GM18868 (cell line): ENCODE measurements around the gene PSORS1C2.
"Not testable (repeated sequence)": the region's sequence is repeated elsewhere in the genome, so short reads cannot be mapped to it uniquely, and the experiment has no call there.

Source experiments
- ATAC-seq: cut with Tn5 transposase; IDR thresholded peaks from one replicate; pipeline ENCODE4 v1.9.1; 2021; ENCODE audit warnings: mild to moderate bottlenecking, moderate library complexity; ENCODE audit not compliant: unreplicated experiment

Gene PSORS1C2

GRCh38 chr6:31138982-31139381, at the start of gene PSORS1C2:
TSS of gene PSORS1C2 (minus strand) at chr6:31139066. CDS start at chr6:31139026, 40 bp downstream.
- no peak for ATAC-seq

GRCh38 chr6:31187780-31188194, 48.9 kb upstream of the PSORS1C2 start:
- ATAC-seq = no peak

GRCh38 chr6:31186052-31186734, 47.3 kb upstream of the PSORS1C2 start:
- ATAC-seq = no peak

GRCh38 chr6:31185695-31186051, 46.8 kb upstream of the PSORS1C2 start:
- not testable (repeated sequence) for ATAC-seq

DNA sequence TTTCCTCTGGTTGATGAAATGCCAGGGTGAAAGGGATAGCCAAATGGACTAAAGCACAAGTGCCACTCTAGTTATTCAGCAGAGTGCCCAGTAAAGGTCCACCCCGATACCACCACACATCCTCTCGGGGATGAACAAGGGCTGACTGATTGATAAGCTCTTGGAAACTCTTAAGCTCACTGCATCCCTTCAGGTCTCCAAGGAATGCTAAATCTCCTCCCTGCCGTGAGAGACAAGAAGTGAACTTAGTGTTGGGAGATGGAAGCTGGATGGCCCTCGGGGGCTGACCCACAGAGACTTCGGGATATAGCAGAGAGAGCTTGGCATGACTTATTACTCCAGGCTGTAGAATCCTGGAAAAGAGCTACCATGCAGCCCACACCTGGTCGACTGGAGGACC, 45.0 kb upstream of the PSORS1C2 start:
- not testable (repeated sequence) for ATAC-seq

- ATAC-seq = not testable (repeated sequence)
Measured at GRCh38 chr6:31183287-31183686, 44.4 kb upstream of the PSORS1C2 start.

- ATAC-seq = no peak
Measured at GRCh38 chr6:31180500-31180899, 41.6 kb upstream of the PSORS1C2 start.

DNA sequence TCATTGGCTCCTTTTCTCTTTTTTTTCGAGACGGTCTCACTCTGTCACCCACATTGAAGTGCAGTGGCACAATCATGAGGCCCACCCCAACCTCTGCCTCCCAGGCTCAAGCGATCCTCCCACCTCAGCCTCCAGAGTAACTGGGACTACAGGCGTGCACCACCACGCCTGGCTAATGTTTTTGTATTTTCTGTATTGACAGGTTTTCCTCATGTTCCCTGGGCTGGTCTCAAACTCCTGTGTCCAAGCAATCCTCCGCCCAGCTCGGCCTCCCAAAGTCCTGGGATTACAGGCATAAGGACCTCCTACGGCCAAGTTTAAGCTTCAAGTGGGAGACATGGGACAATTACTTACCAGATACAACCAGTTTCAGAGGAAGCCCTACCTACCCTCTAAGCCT, 41.0 kb upstream of the PSORS1C2 start:
- no peak for ATAC-seq

- ATAC-seq = no peak
Measured at GRCh38 chr6:31179042-31179386, 40.1 kb upstream of the PSORS1C2 start.

DNA sequence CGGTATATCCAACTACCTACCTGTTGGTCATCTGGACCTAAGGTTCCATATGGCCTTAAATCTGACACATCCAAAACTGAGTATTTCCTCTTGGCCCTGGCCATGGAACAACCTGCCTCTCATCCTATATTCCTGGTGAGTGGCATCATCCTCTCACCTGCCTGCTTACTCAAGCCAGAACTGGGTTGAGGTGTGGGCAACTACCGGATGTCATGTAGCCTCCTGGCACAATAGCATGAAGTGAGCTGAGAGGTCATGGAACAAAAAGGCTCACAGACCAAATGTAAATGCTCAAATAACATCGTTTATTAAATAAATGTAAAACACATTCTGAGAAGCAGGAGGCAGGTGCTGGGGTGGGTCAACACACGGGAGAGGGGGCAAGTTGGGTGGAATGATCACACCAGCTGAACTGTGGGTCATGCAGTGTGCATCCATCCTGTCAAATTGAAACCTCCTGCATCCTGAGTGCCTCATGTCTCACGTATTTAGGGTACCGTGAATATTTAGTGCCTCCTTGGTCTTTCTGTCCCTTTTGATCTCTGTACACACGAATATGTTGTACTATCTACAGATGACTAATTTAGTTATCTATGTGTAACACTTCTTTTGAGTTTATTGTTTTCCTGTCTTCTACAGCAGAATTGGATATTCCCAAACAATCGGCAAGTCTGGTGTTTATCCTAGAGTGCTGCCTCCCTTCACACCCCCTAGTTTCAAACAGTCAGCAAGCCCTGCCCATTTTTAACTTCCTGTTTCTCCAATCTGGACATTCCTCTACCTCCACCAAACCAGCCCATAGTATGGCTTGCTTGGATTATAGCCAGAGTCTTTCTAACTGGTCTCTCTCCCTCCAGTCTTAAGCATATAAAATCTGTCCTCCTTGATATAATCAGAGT, 39.5 kb upstream of the PSORS1C2 start:
- ATAC-seq = no peak

- ATAC-seq = no peak
Measured at GRCh38 chr6:31175971-31176370, 37.1 kb upstream of the PSORS1C2 start.

DNA sequence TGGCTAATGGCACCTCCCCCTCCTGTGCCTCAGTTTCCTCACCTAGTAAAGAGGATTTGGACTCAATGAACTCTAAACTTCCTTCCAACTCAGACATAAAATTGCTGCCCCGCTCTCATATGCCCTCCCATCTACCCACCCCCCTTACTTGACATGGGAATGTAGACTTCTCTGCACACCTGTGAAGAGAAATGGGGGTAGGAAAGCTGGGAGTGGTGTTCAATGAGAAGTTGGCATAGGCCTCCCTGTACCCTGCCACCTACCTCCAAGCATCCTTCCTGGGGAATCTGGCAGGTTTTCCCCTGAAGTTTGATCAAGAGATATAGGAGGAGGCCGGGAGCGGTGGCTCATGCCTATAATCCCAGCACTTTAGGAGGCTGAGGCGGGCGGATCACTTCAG, 35.5 kb upstream of the PSORS1C2 start:
- ATAC-seq = no peak

DNA sequence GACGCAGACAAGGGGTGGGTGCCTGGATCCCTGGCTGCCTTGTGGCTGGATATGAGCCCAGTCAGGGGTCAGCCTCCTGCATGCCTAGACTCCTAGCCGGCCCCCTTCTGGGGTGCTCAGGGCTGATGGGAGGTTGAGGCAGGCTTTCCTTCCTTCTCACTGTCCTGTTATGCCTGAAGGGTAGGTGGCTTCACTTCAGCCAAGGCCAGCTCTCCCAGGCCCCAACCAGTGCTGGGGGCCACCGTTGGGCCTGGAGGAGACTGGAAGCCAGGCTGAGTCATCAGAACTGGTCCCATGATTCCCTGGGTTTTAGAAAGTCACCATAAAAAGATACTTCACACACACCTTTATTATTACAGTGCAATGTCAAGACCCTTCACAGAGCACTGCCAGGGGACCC, 34.5 kb upstream of the PSORS1C2 start:
- ATAC-seq = no peak

DNA sequence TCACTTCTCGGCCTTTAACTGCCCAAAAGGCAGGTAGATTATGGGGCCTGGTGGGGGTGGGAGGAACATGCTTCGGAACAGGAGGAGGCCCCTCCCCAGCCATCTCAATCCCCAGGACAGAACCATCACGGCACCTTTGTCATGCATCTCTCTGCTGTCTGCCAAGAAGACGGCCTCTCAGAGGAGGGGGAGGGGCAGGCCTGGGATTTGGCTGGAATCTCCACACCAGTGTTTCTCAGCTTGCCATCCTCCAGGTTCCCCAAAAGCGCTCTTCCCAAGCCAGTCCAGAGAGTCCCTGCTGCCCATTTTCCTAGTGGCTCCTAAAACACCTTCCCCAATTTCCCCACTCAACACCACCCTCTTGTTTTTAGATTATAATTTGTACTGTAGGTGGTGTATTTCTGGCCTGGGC, 34.1 kb upstream of the PSORS1C2 start:
- no peak for ATAC-seq

DNA sequence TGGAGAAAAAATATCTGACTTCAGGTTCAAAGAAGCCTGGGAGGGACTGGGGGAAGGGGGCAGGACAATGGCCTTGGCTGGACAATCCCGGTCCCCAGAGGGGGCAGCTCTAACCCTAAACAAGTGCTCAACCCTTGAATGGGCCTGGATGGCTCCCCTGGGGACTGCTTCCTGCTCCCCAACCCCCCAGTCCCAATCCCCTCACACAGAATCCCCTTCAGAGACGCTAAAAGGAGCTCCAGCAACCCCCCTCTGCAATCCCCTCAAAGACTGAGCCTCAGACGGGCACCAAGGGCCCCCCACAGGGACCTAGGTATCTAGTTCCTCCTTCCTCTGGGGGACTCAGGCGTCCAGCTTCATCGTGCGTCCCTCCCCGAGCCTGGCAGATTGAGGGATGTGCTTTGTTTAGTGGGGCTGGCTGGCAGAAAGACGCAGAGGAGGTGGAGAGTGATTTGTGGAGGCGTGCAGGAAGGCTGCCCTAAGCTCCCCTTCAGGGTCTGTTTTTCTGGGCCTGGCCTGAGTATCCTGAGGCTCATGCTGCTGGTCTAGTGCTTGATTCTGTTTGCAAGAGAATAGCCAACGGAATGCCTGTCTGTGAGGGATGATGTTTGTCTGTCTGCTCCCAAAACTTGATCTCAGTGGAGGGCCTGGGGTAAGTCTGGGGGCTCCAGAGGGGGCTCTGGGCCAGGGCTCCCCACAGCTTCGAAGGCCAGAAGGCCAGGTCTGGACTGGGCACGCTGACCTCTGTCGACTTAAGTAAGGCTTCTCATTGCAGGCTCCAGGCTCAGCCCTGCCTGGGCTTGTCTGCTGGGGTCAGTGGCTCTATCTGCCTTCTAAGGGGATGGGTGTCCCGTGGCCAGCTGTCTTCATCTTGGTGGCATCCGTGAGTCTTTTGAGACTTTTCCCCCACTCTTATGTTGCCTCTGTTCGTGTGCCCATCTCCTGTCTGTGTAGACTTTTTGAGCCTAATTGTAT, 33.4 kb upstream of the PSORS1C2 start:
- ATAC-seq = no peak

GRCh38 chr6:31170987-31171671, 32.3 kb upstream of the PSORS1C2 start:
- ATAC-seq = no peak

- ATAC-seq = no peak
Measured at GRCh38 chr6:31170600-31170881, 31.7 kb upstream of the PSORS1C2 start, which contains the start of gene POU5F1. TSS of gene POU5F1 (minus strand) at chr6:31170682. CDS start at chr6:31170620, 62 bp downstream.

- ATAC-seq = not testable (repeated sequence)
Measured at GRCh38 chr6:31169858-31170599, 31.2 kb upstream of the PSORS1C2 start.

GRCh38 chr6:31169123-31169857, 30.4 kb upstream of the PSORS1C2 start:
- ATAC-seq = no peak
